ENCODE measurements around the gene HPN. TPM values are rescaled to one million over a fixed set of nuclear protein-coding genes. Genes with fewer than 3 reads are reported as not detected.
"Not testable (repeated sequence)": the region's sequence is repeated elsewhere in the genome, so short reads cannot be mapped to it uniquely, and the experiment has no call there.

HPN gene
- total and polyA plus RNA-seq, 4 donors: 0.20 to 1.4 (median 0.79) TPM

GRCh38 chr19:35099155-35099896 lies 57.8 kb downstream of the HPN start:
- no peaks in the 10 kb centered on the region for H3K4me1 ChIP-seq (ENCODE audit: control insufficient read depth, insufficient read depth, low read length)
- 87% methylated on average over 20 of the region's 21 CpGs for WGBS (ENCODE audit: insufficient coverage)
- no peaks in the 10 kb centered on the region for H3K27me3 ChIP-seq (ENCODE audit: control insufficient read depth, insufficient read depth, low read length)
- DNase-seq (ENCODE audit: low read depth in 4 of 6, low spot score in 6 of 6): no peak
- H3K36me3 ChIP-seq (ENCODE audit: control insufficient read depth, insufficient read depth, low read length): no peaks in the 10 kb centered on the region
- no peaks in the 10 kb centered on the region for H3K9me3 ChIP-seq (ENCODE audit: control insufficient read depth, insufficient read depth, low read length)
- no peak overlapping the region for H3K4me3 ChIP-seq (ENCODE audit: low read depth, low read length)
- H3K27ac ChIP-seq (ENCODE audit: low read depth, low read length): no peak overlapping the region

- no peaks in the 10 kb centered on the region for H3K9me3 ChIP-seq (ENCODE audit: control insufficient read depth, insufficient read depth, low read length)
- H3K4me1 ChIP-seq (ENCODE audit: control insufficient read depth, insufficient read depth, low read length): no peaks in the 10 kb centered on the region
- H3K4me3 ChIP-seq (ENCODE audit: low read depth, low read length): no peak overlapping the region
- no peaks in the 10 kb centered on the region for H3K27me3 ChIP-seq (ENCODE audit: control insufficient read depth, insufficient read depth, low read length)
- no peak for DNase-seq (ENCODE audit: low read depth in 4 of 6, low spot score in 6 of 6)
- WGBS (ENCODE audit: insufficient coverage): 93% methylated on average over 12 of the region's 13 CpGs
- H3K36me3 ChIP-seq (ENCODE audit: control insufficient read depth, insufficient read depth, low read length): no peaks in the 10 kb centered on the region
- H3K27ac ChIP-seq (ENCODE audit: low read depth, low read length): no peak overlapping the region
Observed at GRCh38 chr19:35099897-35100275, 58.4 kb downstream of the HPN start.

GRCh38 chr19:35100588-35101533 lies 59.3 kb downstream of the HPN start:
- DNase-seq (ENCODE audit: low read depth in 4 of 6, low spot score in 6 of 6): no peak
- Histone ChIP-seq H3K4me1 (ENCODE audit: control insufficient read depth, insufficient read depth, low read length) (no peaks in the 10 kb centered on the region), H3K9me3 (ENCODE audit: control insufficient read depth, insufficient read depth, low read length) (no peaks in the 10 kb centered on the region), H3K4me3 (ENCODE audit: low read depth, low read length) (no peak overlapping the region), H3K36me3 (ENCODE audit: control insufficient read depth, insufficient read depth, low read length) (no peaks in the 10 kb centered on the region), H3K27me3 (ENCODE audit: control insufficient read depth, insufficient read depth, low read length) (no peaks in the 10 kb centered on the region), H3K27ac (ENCODE audit: low read depth, low read length) (no peak overlapping the region)
- 76% methylated on average over 16 of the region's 16 CpGs for WGBS (ENCODE audit: insufficient coverage)

- not testable (repeated sequence) for H3K9me3 ChIP-seq (ENCODE audit: control insufficient read depth, insufficient read depth, low read length)
Observed at GRCh38 chr19:35101949-35102348, 60.4 kb downstream of the HPN start.

GRCh38 chr19:35103614-35104013 lies 62.1 kb downstream of the HPN start:
- H3K9me3 ChIP-seq (ENCODE audit: control insufficient read depth, insufficient read depth, low read length); H3K36me3 ChIP-seq (ENCODE audit: control insufficient read depth, insufficient read depth, low read length); H3K4me1 ChIP-seq (ENCODE audit: control insufficient read depth, insufficient read depth, low read length); DNase-seq (ENCODE audit: low read depth in 4 of 6, low spot score in 6 of 6); H3K27ac ChIP-seq (ENCODE audit: low read depth, low read length); H3K27me3 ChIP-seq (ENCODE audit: control insufficient read depth, insufficient read depth, low read length); H3K4me3 ChIP-seq (ENCODE audit: low read depth, low read length): not testable (repeated sequence)
- WGBS (ENCODE audit: insufficient coverage): 86% methylated on average over 10 of the region's 10 CpGs

More at GRCh38 chr19:35101949-35102348, 60.4 kb downstream of the HPN start:
- H3K4me1 ChIP-seq (ENCODE audit: control insufficient read depth, insufficient read depth, low read length); H3K4me3 ChIP-seq (ENCODE audit: low read depth, low read length); H3K36me3 ChIP-seq (ENCODE audit: control insufficient read depth, insufficient read depth, low read length); H3K27ac ChIP-seq (ENCODE audit: low read depth, low read length); H3K27me3 ChIP-seq (ENCODE audit: control insufficient read depth, insufficient read depth, low read length); DNase-seq (ENCODE audit: low read depth in 4 of 6, low spot score in 6 of 6): not testable (repeated sequence)
- WGBS (ENCODE audit: insufficient coverage): 93% methylated on average over 3 of the region's 10 CpGs

GRCh38 chr19:35104361-35104760 lies 62.8 kb downstream of the HPN start:
- H3K36me3 ChIP-seq (ENCODE audit: control insufficient read depth, insufficient read depth, low read length): no peaks in the 10 kb centered on the region
- H3K27me3 ChIP-seq (ENCODE audit: control insufficient read depth, insufficient read depth, low read length): no peaks in the 10 kb centered on the region
- no peak for DNase-seq (ENCODE audit: low read depth in 4 of 6, low spot score in 6 of 6)
- no peaks in the 10 kb centered on the region for H3K9me3 ChIP-seq (ENCODE audit: control insufficient read depth, insufficient read depth, low read length)
- no peak overlapping the region for H3K27ac ChIP-seq (ENCODE audit: low read depth, low read length)
- no peaks in the 10 kb centered on the region for H3K4me1 ChIP-seq (ENCODE audit: control insufficient read depth, insufficient read depth, low read length)
- no peak overlapping the region for H3K4me3 ChIP-seq (ENCODE audit: low read depth, low read length)
- WGBS (ENCODE audit: insufficient coverage): 92% methylated on average over 11 of the region's 11 CpGs

GRCh38 chr19:35105047-35105410 lies 63.5 kb downstream of the HPN start:
- WGBS (ENCODE audit: insufficient coverage): 97% methylated on average over 6 of the region's 6 CpGs
- H3K36me3 ChIP-seq (ENCODE audit: control insufficient read depth, insufficient read depth, low read length): no peaks in the 10 kb centered on the region
- no peaks in the 10 kb centered on the region for H3K9me3 ChIP-seq (ENCODE audit: control insufficient read depth, insufficient read depth, low read length)
- peaks cover 6% of the 10 kb centered on the region for H3K4me1 ChIP-seq (ENCODE audit: control insufficient read depth, insufficient read depth, low read length)
- H3K4me3 ChIP-seq (ENCODE audit: low read depth, low read length): no peak overlapping the region
- H3K27ac ChIP-seq (ENCODE audit: low read depth, low read length): no peak overlapping the region
- no peak for DNase-seq (ENCODE audit: low read depth in 4 of 6, low spot score in 6 of 6)
- H3K27me3 ChIP-seq (ENCODE audit: control insufficient read depth, insufficient read depth, low read length): no peaks in the 10 kb centered on the region

- no peak for DNase-seq (ENCODE audit: low read depth in 4 of 6, low spot score in 6 of 6)
- no peak overlapping the region for H3K27ac ChIP-seq (ENCODE audit: low read depth, low read length)
- no peaks in the 10 kb centered on the region for H3K27me3 ChIP-seq (ENCODE audit: control insufficient read depth, insufficient read depth, low read length)
- peaks cover 6% of the 10 kb centered on the region for H3K4me1 ChIP-seq (ENCODE audit: control insufficient read depth, insufficient read depth, low read length)
- H3K4me3 ChIP-seq (ENCODE audit: low read depth, low read length): no peak overlapping the region
- no peaks in the 10 kb centered on the region for H3K36me3 ChIP-seq (ENCODE audit: control insufficient read depth, insufficient read depth, low read length)
- no peaks in the 10 kb centered on the region for H3K9me3 ChIP-seq (ENCODE audit: control insufficient read depth, insufficient read depth, low read length)
- 85% methylated on average over 30 of the region's 30 CpGs for WGBS (ENCODE audit: insufficient coverage)
Observed at GRCh38 chr19:35105411-35106290, 64.1 kb downstream of the HPN start.

- Histone ChIP-seq H3K36me3 (ENCODE audit: control insufficient read depth, insufficient read depth, low read length) (no peaks in the 10 kb centered on the region), H3K27me3 (ENCODE audit: control insufficient read depth, insufficient read depth, low read length) (no peaks in the 10 kb centered on the region), H3K27ac (ENCODE audit: low read depth, low read length) (no peak overlapping the region), H3K4me1 (ENCODE audit: control insufficient read depth, insufficient read depth, low read length) (peaks cover 6% of the 10 kb centered on the region), H3K9me3 (ENCODE audit: control insufficient read depth, insufficient read depth, low read length) (no peaks in the 10 kb centered on the region), H3K4me3 (ENCODE audit: low read depth, low read length) (no peak overlapping the region)
- no peak for DNase-seq (ENCODE audit: low read depth in 4 of 6, low spot score in 6 of 6)
- 89% methylated on average over 9 of the region's 9 CpGs for WGBS (ENCODE audit: insufficient coverage)
Observed at GRCh38 chr19:35106291-35106583, 64.7 kb downstream of the HPN start.

Data from spinal cord (tissue), 10 donors.